Mesodermal cell (in vitro differentiated cells): ENCODE data around the gene NEK7.
"Not testable (repeated sequence)": the region's sequence is repeated elsewhere in the genome, so short reads cannot be mapped to it uniquely, and the experiment has no call there.

Experiments
- H3K27ac ChIP-seq: 2 replicates; pipeline ENCODE4 v1.7.0; 2013; ENCODE audit warnings: mild to moderate bottlenecking, low read depth, low read length, moderate library complexity; ENCODE audit not compliant: severe bottlenecking
- H3K36me3 ChIP-seq: 2 replicates; pipeline ENCODE4 v1.7.1; 2013; ENCODE audit warnings: mild to moderate bottlenecking, low read length, moderate library complexity; ENCODE audit not compliant: control insufficient read depth, insufficient read depth
- H3K4me1 ChIP-seq: one replicate; pipeline ENCODE4 v1.7.1; 2013; ENCODE audit warnings: mild to moderate bottlenecking, low read length; ENCODE audit not compliant: insufficient read depth, control insufficient read depth, poor library complexity, severe bottlenecking
- H3K4me3 ChIP-seq: 2 replicates; pipeline ENCODE4 v1.7.0; 2013; ENCODE audit warnings: low read length, control low read depth, mild to moderate bottlenecking; ENCODE audit not compliant: insufficient read depth, poor library complexity, severe bottlenecking; ENCODE audit errors: extremely low read depth
- H3K9me3 ChIP-seq: 2 replicates; pipeline ENCODE4 v1.7.1; 2013; ENCODE audit warnings: mild to moderate bottlenecking, low read length, moderate library complexity; ENCODE audit not compliant: control insufficient read depth
- WGBS, 2 experiments: methylation state at CpG; one replicate each; pipeline ENCODE4 v1.1.5; 2013; ENCODE audit warnings: missing lambda C conversion rate in 2 of 2; ENCODE audit not compliant: insufficient coverage in 2 of 2; 5-methylcytosine and 5-hydroxymethylcytosine counted together

Gene NEK7

GRCh38 chr1:198186916-198187580 is 30.2 kb downstream of the NEK7 start:
- WGBS, 2 experiments: 82 to 100% methylated on average over 2 of the region's 2 CpGs
- no peak overlapping the region for H3K27ac ChIP-seq

GRCh38 chr1:198187973-198188588 is 31.3 kb downstream of the NEK7 start:
- 100% methylated on average over 2 of the region's 3 CpGs; no CpG with 5 or more reads in 1 of the 2 experiments for WGBS, 2 experiments
- H3K27ac ChIP-seq: no peak overlapping the region

More at GRCh38 chr1:198186916-198187580, 30.2 kb downstream of the NEK7 start:
- Histone ChIP-seq H3K4me1 (peaks cover 9% of the 10 kb centered on the region), H3K36me3 (no peaks in the 10 kb centered on the region), H3K9me3 (no peaks in the 10 kb centered on the region), H3K4me3 (no peak overlapping the region)

GRCh38 chr1:198191117-198191516 is 34.3 kb downstream of the NEK7 start:
- no peak overlapping the region for H3K27ac ChIP-seq
- peaks cover 12% of the 10 kb centered on the region for H3K4me1 ChIP-seq
- no peaks in the 10 kb centered on the region for H3K36me3 ChIP-seq
- H3K9me3 ChIP-seq: no peaks in the 10 kb centered on the region
- WGBS, 2 experiments: no CpG with 5 or more reads among the region's 2 CpGs
- H3K4me3 ChIP-seq: no peak overlapping the region

More at GRCh38 chr1:198187973-198188588, 31.3 kb downstream of the NEK7 start:
- peaks cover 12% of the 10 kb centered on the region for H3K4me1 ChIP-seq
- H3K9me3 ChIP-seq: no peaks in the 10 kb centered on the region
- no peak overlapping the region for H3K4me3 ChIP-seq
- H3K36me3 ChIP-seq: no peaks in the 10 kb centered on the region

- H3K27ac ChIP-seq, H3K9me3 ChIP-seq, H3K4me3 ChIP-seq, H3K36me3 ChIP-seq, H3K4me1 ChIP-seq: not testable (repeated sequence)
- WGBS, 2 experiments: no CpG with 5 or more reads among the region's 1 CpG
Observed at GRCh38 chr1:198193871-198194270, 37.1 kb downstream of the NEK7 start.

- 100% methylated on average over 3 of the region's 3 CpGs for WGBS, 2 experiments
Observed at GRCh38 chr1:198196630-198197029, 39.8 kb downstream of the NEK7 start.

GRCh38 chr1:198197285-198197684 is 40.5 kb downstream of the NEK7 start:
- H3K36me3 ChIP-seq: no peaks in the 10 kb centered on the region
- H3K9me3 ChIP-seq: no peaks in the 10 kb centered on the region
- no peak overlapping the region for H3K4me3 ChIP-seq
- no CpG with 5 or more reads among the region's 1 CpG for WGBS, 2 experiments
- H3K27ac ChIP-seq: no peak overlapping the region
- peaks cover 2% of the 10 kb centered on the region for H3K4me1 ChIP-seq

More at GRCh38 chr1:198196630-198197029, 39.8 kb downstream of the NEK7 start:
- Histone ChIP-seq H3K4me3 (no peak overlapping the region), H3K4me1 (peaks cover 3% of the 10 kb centered on the region), H3K36me3 (no peaks in the 10 kb centered on the region), H3K27ac (no peak overlapping the region), H3K9me3 (no peaks in the 10 kb centered on the region)

GRCh38 chr1:198199105-198199504 is 42.3 kb downstream of the NEK7 start:
- Histone ChIP-seq H3K27ac (no peak overlapping the region), H3K4me3 (no peak overlapping the region), H3K4me1 (no peaks in the 10 kb centered on the region), H3K36me3 (no peaks in the 10 kb centered on the region), H3K9me3 (no peaks in the 10 kb centered on the region)

GRCh38 chr1:198201956-198202784 is 45.4 kb downstream of the NEK7 start:
- Histone ChIP-seq H3K36me3 (no peaks in the 10 kb centered on the region), H3K9me3 (no peaks in the 10 kb centered on the region), H3K4me3 (no peak overlapping the region), H3K4me1 (no peaks in the 10 kb centered on the region), H3K27ac (no peak overlapping the region)
- 87 to 100% methylated on average over 4 to 6 of the region's 10 CpGs for WGBS, 2 experiments

GRCh38 chr1:198203434-198203833 is 46.6 kb downstream of the NEK7 start:
- Histone ChIP-seq H3K27ac (peak overlapping the region; percentile 39), H3K4me3 (no peak overlapping the region), H3K9me3 (no peaks in the 10 kb centered on the region), H3K4me1 (no peaks in the 10 kb centered on the region), H3K36me3 (no peaks in the 10 kb centered on the region)
- no CpG with 5 or more reads among the region's 1 CpG for WGBS, 2 experiments

GRCh38 chr1:198205016-198205684 is 48.4 kb downstream of the NEK7 start:
- Histone ChIP-seq H3K27ac (no peak overlapping the region), H3K4me1 (no peaks in the 10 kb centered on the region), H3K36me3 (peaks cover 5% of the 10 kb centered on the region), H3K9me3 (no peaks in the 10 kb centered on the region), H3K4me3 (no peak overlapping the region)
- WGBS, 2 experiments: 95 to 97% methylated on average over 3 to 4 of the region's 5 CpGs
